Ammon's horn (tissue), 1 donor: ENCODE results near the gene OR52E8.

Experiments
- DNase-seq: peaks from one replicate; pipeline ENCODE4 v3.0.0-alpha.2; 2016; ENCODE audit warnings: low spot score

Gene OR52E8

DNA sequence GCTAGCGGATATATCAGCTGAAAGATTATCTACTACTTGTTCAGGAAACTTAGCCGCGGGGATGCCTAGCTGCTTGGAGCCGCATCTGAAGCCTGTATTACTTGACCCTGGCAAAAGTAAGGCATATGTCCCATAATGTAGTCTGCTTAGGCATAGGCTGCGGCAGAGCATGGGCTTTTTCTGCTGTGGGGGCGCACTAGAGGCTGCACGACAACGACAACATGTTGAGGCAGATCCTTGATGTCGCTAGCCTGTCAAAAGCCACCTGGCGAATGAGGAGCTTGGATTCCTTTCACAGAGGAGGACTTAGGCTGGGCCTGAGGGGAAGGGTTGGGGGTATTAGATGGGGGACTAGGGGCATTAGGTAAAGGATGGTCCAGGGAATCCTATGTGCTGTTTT, 49.9 kb downstream of the OR52E8 start:
- DNase-seq = no peak
